GM19463 (cell line): ENCODE data around the gene KIF21A.
"Not testable (repeated sequence)": the region's sequence is repeated elsewhere in the genome, so short reads cannot be mapped to it uniquely, and the experiment has no call there.

Experiments
- ATAC-seq: cut with Tn5 transposase; IDR thresholded peaks from one replicate; pipeline ENCODE4 v1.9.1; 2021; ENCODE audit warnings: mild to moderate bottlenecking, moderate library complexity; ENCODE audit not compliant: unreplicated experiment

Gene KIF21A

GRCh38 chr12:39352471-39353017 lies 90.4 kb downstream of the KIF21A start:
- ATAC-seq: no peak

GRCh38 chr12:39351153-39351552 lies 91.8 kb downstream of the KIF21A start:
- ATAC-seq: no peak

GRCh38 chr12:39348941-39349626 lies 93.8 kb downstream of the KIF21A start:
- no peak for ATAC-seq

GRCh38 chr12:39348523-39348922 lies 94.4 kb downstream of the KIF21A start:
- no peak for ATAC-seq

- ATAC-seq: no peak
Measured at GRCh38 chr12:39344926-39345325, 98.0 kb downstream of the KIF21A start.

GRCh38 chr12:39343665-39344064 lies 99.3 kb downstream of the KIF21A start:
- no peak for ATAC-seq

GRCh38 chr12:39341761-39342160 lies 101.2 kb downstream of the KIF21A start:
- no peak for ATAC-seq

- ATAC-seq: peak; percentile 69
Measured at GRCh38 chr12:39341179-39341578, 101.7 kb downstream of the KIF21A start.

GRCh38 chr12:39332661-39333175 lies 110.2 kb downstream of the KIF21A start:
- ATAC-seq: no peak

- no peak for ATAC-seq
Measured at GRCh38 chr12:39331539-39332261, 111.2 kb downstream of the KIF21A start.

GRCh38 chr12:39329876-39330275 lies 113.0 kb downstream of the KIF21A start:
- no peak for ATAC-seq

- ATAC-seq: no peak
Measured at GRCh38 chr12:39329018-39329417, 113.9 kb downstream of the KIF21A start.

GRCh38 chr12:39327965-39328364 lies 115.0 kb downstream of the KIF21A start:
- no peak for ATAC-seq

GRCh38 chr12:39327510-39327909 lies 115.4 kb downstream of the KIF21A start:
- ATAC-seq: no peak

- ATAC-seq: no peak
Measured at GRCh38 chr12:39319180-39319579, 123.7 kb downstream of the KIF21A start.

- no peak for ATAC-seq
Measured at GRCh38 chr12:39314547-39314946, 128.4 kb downstream of the KIF21A start.

GRCh38 chr12:39309516-39309915 lies 133.4 kb downstream of the KIF21A start:
- no peak for ATAC-seq

GRCh38 chr12:39301422-39301821 lies 141.5 kb downstream of the KIF21A start:
- no peak for ATAC-seq

GRCh38 chr12:39300799-39301198 lies 142.1 kb downstream of the KIF21A start:
- no peak for ATAC-seq

GRCh38 chr12:39297891-39298290 lies 145.0 kb downstream of the KIF21A start:
- no peak for ATAC-seq

- no peak for ATAC-seq
Measured at GRCh38 chr12:39296496-39296895, 146.4 kb downstream of the KIF21A start.

GRCh38 chr12:39295593-39295992 lies 147.3 kb downstream of the KIF21A start:
- ATAC-seq: not testable (repeated sequence)
